HG03175 (cell line): ENCODE results near the gene ASPG.
"Not testable (repeated sequence)": the region's sequence is repeated elsewhere in the genome, so short reads cannot be mapped to it uniquely, and the experiment has no call there.

Experiments used
- ATAC-seq: cut with Tn5 transposase; IDR thresholded peaks from one replicate; pipeline ENCODE4 v1.9.1; 2021; ENCODE audit warnings: mild to moderate bottlenecking, moderate library complexity; ENCODE audit not compliant: unreplicated experiment

Gene ASPG

GRCh38 chr14:104144911-104145825 lies 59.7 kb downstream of the ASPG start:
- no peak for ATAC-seq

DNA sequence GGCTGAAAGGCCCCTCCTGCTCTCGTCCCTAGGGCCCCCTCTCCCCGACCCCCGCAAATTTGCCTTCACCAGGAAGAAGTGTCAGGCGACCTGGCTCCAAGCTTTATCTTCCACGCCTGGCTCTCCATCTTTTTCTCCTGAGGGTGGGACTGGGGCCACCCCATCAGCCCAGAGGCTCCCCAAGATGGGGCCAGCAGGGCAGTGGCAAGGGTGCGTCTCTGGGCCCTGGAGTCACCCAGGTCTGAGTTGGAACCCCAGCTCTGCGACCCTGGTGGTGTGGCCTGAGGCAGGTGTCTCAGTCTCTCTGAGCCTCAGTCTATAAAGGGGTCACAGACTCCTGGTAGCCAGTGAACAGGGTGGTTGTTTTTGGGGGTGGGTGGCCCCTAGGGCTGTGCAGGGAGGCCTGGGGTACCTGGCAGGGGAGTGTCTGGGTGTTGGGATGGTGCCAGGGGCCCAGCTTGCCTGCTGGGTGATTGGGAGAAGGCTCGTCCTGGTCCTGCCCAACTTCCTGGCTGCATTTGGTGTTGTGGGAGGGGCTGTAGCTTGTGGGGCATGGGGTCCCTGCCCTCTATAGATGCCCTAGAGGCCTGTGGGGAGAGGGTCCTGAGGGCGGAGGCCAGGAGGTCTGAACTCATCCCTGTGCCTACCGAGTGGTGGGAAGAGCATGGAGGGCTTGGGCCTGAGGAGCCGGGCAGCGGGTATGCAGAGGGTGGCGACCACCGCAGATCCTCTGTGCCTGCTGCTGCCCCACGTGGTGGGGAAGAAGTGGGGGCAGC lies 60.5 kb downstream of the ASPG start:
- ATAC-seq, result no peak

DNA sequence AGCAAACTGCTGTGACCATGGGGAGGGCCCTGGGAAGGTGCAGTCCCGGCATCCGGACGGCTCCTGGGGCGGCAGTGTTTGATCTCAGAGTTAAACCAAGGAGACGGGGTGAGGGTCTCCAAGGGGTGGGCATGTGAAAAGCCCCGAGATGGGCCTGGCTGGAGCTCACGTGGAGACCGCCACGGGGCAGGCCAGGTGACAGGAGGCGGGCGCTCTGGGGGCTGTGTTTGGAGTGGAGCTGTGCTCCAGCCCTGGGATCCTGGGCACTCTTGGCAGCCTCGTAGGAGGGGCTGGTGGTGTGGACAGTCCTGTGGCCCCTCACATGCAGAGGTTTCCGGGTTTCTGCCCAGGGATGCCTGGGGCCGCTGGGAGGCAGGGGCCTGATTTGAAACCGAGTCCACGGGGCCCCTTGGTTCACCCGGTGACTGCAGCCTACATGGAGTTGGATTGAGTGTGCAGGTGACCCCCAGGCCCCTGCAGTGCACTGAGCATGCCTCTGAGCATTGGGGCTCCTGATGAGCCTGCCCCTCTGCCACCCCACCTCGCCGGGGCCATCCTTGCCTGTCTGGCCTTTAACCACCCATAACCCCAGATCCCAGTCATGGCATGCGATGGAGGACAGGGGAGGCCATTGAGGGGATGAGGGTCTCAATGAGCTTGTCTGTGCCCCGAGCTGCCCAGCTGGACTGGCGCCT lies 61.3 kb downstream of the ASPG start:
- ATAC-seq, result no peak

DNA sequence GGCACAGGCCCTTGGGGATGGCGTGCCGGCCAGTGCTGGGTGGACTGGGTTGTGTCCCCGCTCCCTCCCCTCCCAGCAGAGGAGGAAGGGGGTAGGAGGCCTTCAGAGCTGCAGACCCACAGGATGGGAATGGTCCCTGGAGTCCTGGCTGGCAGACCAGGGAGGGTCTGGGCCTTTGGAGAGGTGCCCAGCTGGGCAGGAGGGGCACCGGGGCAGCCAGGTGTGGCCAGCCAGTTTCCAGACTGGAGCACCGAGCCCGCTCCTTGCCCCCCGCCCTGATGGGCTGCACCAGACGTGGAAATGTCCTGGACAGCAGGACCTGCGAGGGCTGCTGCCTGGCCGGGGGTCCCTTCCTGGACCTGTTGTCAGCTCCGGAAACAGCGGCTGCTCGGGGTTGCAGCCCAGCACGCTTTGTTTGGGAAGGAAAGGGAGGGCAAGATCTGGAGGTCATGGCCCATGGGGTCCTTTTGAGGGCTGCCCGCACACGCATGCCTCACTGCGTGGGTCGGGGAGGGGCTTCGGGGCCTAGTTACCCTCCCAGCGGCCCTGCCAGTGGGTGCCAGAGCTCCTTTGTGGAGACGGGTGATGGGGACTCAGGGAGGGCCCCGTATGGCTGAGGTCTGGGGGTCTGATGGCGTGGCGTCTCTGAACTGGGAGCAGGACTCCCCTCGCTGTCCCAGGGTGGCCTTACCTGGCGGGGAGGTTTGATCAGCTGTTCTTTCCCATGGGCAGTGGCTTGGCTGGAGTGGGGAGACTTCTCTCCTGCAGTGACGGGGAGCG lies 62.0 kb downstream of the ASPG start:
- ATAC-seq, result no peak

DNA sequence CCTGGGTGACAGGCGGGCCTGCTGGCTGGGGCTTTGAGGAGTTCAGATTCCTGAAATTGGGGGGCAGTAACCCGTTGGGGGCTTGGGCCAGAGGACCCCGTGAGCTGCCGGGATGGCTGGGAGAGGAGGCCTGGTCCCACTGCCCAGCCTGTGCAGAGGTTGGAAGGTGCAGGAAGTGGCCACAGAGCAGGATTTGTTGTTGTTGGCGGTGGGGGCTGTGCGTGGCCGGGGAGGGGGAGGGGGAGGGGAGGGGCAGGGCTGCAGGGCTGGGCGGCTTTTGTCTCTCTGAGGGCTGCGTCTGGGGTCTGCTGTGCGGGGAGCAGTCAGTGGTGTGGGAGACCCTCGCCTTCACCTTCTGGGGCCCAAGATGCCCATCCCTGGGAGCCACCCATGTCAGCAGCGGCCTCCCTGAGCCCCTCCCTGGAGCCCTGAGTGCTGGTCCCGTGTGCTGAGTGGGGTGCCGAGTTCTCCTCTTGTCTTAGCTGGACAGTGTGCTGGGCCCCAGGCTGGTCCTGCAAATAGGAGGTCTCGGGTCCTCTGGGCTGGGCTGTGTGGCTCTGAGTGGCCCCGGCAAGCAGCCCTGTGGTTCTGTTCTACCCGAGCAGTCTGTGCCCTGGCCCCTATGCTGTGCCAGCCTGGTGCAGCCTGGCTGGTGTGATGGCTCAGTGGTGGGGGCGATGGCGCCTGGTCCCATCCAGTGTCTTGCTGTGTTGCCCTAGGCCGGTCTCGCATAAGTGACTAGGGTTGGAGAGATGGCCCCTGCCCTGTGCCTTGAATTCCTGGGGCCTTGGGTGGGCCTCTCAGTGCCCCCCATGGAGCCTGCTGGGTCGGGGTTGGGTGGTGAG lies 63.2 kb downstream of the ASPG start:
- ATAC-seq, result no peak

DNA sequence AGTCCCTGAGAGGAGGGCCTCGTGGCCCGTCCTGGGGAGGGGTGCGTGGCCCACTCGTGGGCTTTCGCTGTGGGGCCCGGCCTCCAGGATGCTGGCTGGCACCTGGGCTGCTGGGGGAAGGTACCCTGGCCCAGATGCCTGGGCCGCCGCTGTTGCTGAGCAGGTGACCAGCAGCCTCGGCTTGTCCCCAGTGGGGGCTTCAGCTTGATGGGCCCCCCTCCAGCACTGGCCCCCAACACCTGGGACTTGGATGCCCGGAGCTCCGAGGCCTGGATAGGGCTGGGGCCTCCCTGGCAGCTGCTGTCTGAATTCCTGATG lies 63.7 kb downstream of the ASPG start:
- ATAC-seq, result no peak

- no peak for ATAC-seq
Measured at GRCh38 chr14:104149617-104150135, 64.2 kb downstream of the ASPG start.

- no peak for ATAC-seq
Measured at GRCh38 chr14:104150136-104151025, 64.9 kb downstream of the ASPG start.

GRCh38 chr14:104151026-104151381 lies 65.5 kb downstream of the ASPG start:
- no peak for ATAC-seq

DNA sequence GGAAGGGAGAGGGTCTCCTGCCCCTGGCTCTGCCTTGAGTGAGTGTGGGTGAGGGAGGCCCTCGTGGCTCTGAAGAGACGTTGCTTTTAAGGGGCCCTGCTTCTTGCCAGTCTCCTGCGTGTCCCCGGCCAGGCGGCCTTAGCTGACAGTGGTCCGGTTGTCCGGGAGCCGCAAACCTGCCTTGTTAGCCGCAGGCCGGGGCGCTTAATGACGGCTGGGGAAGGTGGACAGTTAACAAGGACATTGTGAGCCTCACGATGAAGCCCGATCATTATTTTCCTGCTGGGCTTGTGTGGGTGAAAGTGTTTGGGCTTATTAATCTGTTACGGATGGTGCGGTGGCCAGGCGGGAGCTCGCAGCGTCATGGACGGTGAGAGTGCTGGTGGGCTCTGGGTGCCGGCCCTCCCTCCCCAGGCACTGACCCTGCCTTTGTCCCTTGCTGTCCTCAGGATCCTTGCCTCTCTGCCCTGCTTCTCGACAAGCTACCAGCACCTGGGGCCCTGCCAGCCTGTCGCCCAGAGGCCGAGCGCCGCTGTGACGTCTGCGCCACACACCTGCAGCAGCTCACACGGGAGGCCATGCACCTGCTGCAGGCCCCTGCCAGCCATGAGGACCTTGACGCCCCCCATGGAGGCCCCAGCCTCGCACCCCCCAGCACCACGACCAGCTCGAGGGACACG lies 66.2 kb downstream of the ASPG start:
- no peak for ATAC-seq

DNA sequence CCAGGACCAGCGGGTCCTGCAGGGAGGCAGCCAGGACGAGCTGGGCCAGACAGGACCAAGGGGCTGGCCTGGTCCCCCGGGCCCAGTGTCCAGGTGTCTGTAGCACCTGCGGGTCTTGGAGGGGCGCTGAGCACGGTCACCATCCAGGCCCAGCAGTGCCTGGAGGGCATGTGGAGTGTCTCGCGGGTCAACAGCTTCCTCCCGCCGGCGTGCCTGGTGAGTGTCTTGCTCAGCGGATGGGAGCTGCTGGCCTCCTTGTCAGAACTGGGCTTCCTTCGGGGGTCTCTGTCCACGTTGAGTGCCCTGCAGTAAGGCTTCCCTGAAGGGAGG lies 66.7 kb downstream of the ASPG start:
- ATAC-seq, result no peak

DNA sequence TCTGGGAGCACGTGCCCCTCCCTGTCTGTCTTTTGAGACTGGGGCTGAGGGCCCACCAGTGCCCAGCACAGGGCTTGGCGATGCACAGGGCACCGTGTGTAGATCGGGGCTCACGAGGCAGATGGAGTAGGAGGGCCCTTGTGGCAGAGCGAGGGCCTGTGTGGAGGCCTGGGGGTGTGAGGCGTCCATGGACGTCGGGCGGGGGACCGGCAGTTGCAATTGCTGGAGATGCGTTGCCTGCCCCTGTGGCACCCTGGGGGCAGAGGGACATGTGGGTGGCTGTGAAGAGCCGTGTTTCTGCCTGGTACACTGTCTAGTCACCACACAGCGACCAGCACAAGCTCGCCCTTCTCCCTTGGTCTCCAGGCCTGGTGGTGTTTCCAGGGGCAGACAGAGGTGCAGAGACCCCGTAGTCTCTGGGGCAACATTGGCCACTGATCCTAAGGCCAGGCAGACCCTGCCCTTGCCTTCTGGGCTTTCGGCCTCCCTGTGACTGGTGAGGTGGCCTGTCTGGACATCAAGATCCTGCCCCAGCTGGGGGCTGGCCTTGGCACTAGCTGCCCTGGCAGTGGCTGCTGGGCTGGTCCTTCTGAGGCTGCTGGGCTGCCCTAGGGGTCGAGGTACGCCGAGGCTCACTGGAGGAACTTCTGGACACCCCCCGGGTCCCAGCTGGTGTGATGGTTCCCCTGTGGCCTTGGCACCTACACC lies 67.3 kb downstream of the ASPG start:
- ATAC-seq, result no peak

GRCh38 chr14:104153394-104153755 lies 67.9 kb downstream of the ASPG start:
- ATAC-seq, result not testable (repeated sequence)

DNA sequence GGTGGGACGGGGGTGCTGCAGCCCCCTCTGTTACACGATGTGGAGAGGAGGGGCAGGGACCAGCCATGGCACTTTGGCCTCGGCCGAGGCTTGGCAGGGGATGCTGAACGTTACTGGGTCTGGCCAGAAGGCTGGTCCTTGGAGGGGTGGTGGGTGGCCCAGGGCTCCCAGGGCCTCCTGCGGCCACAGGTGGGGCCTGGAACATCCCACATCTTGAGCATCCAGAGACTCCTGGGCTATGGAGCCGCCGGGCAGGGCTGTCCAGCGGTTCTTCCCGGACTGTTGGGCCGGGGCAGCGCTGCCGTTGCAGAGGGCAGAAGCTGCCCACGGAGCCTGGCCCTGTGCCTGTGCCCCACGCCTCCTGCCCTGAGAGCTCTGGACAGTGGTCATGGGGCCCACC lies 68.7 kb downstream of the ASPG start:
- no peak for ATAC-seq

- ATAC-seq, result no peak
Measured at GRCh38 chr14:104155513-104155912, 70.0 kb downstream of the ASPG start.

DNA sequence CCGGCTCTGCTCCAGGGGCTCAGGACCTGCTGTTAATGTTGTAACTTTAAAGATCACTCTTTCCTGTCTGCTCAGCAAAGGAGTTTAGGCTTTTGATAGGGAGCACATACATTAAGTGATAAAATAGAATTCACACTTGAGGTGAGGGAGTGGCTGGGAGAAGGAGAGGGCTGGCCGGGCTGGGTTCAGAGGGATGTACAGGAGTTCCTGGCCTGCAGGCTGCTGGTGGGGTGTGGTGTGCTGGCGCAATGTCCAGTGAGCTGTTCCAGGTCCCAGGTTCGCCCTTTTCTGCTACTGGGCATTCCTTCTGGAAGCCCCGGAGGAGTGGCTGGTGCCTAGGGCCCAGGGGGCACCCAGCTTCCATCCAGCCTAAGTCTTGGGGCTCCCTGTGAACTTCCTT lies 70.6 kb downstream of the ASPG start:
- no peak for ATAC-seq

- ATAC-seq, result no peak
Measured at GRCh38 chr14:104157016-104157928, 71.8 kb downstream of the ASPG start.
